ENCODE results near the gene PXDC1. TPM values are rescaled to one million over a fixed set of nuclear protein-coding genes. Genes with fewer than 3 reads are reported as not detected.

Gene PXDC1
- total RNA-seq, 1 donor from 2014 or later = 41.0 TPM

DNA sequence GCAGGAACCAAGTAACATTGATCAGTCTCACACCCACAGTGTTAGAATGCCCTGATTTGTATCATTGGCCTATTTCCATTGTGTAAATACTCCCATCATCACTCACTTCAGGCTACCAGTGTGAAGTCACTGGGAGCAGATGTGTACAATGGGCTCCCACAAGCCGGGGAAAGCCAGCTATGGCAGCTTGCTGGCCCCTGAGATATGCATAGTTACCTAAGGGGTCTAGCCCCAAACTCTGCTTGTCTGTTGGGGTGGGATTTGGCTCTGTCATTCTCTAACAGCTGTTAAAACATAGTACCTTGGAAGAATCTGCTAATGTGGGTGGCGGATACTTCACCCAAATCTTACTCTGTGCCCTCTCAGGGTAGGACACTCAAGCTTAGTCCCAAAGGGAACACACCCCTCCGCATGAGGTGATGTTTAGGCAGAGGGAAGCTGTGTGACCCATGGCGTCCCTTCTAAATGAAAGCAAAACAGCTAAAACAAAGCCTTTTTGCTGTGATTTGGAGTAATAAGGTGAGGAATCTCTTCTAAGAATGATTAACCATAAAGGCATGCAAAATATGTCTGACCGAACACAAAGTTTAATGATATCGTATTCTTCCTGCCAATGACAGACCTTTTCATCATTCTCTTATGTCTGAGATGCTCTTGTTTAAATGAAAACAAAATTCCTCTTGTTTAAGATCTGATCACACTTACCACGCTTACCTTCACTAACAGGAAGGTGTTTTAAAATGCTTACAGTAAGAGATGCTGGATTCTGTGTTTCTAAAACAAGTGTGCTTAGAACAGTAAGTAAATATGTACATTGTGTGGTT lies 45.9 kb upstream of the PXDC1 start:
- TF ChIP-seq, protein P1, sequence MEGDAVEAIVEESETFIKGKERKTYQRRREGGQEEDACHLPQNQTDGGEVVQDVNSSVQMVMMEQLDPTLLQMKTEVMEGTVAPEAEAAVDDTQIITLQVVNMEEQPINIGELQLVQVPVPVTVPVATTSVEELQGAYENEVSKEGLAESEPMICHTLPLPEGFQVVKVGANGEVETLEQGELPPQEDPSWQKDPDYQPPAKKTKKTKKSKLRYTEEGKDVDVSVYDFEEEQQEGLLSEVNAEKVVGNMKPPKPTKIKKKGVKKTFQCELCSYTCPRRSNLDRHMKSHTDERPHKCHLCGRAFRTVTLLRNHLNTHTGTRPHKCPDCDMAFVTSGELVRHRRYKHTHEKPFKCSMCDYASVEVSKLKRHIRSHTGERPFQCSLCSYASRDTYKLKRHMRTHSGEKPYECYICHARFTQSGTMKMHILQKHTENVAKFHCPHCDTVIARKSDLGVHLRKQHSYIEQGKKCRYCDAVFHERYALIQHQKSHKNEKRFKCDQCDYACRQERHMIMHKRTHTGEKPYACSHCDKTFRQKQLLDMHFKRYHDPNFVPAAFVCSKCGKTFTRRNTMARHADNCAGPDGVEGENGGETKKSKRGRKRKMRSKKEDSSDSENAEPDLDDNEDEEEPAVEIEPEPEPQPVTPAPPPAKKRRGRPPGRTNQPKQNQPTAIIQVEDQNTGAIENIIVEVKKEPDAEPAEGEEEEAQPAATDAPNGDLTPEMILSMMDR (IDR thresholded peaks at IDR 0.05; ENCODE audit: unreplicated experiment) = no peak
- H3K4me1 Mint-ChIP-seq (ENCODE audit: unreplicated experiment) = peaks cover 61% of the 10 kb centered on the region
- H3K9me3 Mint-ChIP-seq (ENCODE audit: unreplicated experiment) = no peaks in the 10 kb centered on the region
- no peaks in the 10 kb centered on the region for H3K27me3 Mint-ChIP-seq (ENCODE audit: unreplicated experiment)
- H3K36me3 Mint-ChIP-seq (ENCODE audit: low read depth, unreplicated experiment) = no peaks in the 10 kb centered on the region
- H3K27ac Mint-ChIP-seq (ENCODE audit: unreplicated experiment) = peak overlapping the region; percentile 97
- no peak overlapping the region for H3K4me3 Mint-ChIP-seq (ENCODE audit: unreplicated experiment)
- DNase-seq (ENCODE audit: low spot score) = no peak

DNA sequence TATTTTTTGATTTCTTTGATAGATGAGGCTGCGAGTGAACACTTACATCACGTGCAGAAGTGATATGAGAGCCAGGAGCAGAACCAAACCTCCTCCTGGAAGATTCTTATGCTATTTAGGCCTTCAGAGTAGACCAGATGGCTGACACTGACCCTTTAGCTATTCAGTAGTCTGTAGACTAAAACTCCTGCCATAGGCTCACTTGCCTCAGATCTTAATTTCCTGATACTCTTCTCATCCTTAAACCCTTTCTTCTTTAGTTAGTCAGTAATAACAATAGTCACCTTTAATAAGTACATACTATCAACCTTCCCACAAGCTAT lies 45.2 kb upstream of the PXDC1 start:
- TF ChIP-seq, protein P1 (IDR thresholded peaks at IDR 0.05; ENCODE audit: unreplicated experiment) = no peak
- Mint-ChIP-seq H3K4me1 (ENCODE audit: unreplicated experiment) (peaks cover 65% of the 10 kb centered on the region), H3K27me3 (ENCODE audit: unreplicated experiment) (no peaks in the 10 kb centered on the region), H3K9me3 (ENCODE audit: unreplicated experiment) (no peaks in the 10 kb centered on the region), H3K4me3 (ENCODE audit: unreplicated experiment) (no peak overlapping the region), H3K36me3 (ENCODE audit: low read depth, unreplicated experiment) (no peaks in the 10 kb centered on the region), H3K27ac (ENCODE audit: unreplicated experiment) (peak overlapping the region; percentile 97)
- no peak for DNase-seq (ENCODE audit: low spot score)

DNA sequence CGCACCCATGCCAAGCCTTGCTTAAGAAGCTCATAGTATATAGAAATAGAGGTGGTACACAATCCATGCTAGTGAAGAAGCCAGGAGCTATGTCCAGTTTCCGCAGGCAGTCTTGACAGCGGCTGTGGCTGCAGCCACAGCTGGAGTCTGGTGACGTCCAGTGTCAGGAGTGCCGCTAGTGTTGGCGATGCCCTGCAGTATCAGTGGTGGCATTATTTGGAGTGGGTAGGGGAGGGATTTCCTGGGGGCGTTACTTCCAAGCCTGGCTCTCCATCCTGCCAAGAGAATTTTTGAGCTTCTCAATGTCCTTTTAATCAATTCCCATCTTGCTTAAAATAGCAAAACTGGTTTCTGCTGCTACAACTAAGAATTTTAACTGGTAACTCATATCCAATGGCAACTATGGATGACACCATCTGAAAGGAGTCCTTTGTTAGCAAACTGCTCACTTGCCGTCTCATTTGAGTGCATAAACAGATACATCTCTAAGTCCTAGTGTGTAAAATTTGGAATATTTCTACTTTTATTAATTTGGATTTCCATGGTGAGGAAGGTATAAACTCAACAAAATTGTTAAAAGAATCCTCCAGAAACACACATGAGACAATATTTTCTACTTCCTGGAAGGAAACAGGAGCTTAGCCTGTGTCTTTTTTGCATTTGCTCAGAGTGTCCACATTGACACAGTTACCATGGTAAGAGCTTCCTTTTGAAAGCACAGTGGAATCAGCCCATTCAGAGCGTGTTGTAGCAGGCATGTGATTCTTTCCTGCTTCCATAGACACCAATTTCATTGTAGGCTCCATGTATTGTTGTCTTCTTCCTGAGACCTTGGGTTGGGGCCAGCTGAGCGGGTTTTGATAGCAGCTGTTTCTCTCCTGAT lies 44.6 kb upstream of the PXDC1 start:
- TF ChIP-seq, protein P1 (IDR thresholded peaks at IDR 0.05; ENCODE audit: unreplicated experiment) = no peak
- no peaks in the 10 kb centered on the region for H3K36me3 Mint-ChIP-seq (ENCODE audit: low read depth, unreplicated experiment)
- no peak overlapping the region for H3K4me3 Mint-ChIP-seq (ENCODE audit: unreplicated experiment)
- no peaks in the 10 kb centered on the region for H3K9me3 Mint-ChIP-seq (ENCODE audit: unreplicated experiment)
- peak; percentile 28 for DNase-seq (ENCODE audit: low spot score)
- H3K27me3 Mint-ChIP-seq (ENCODE audit: unreplicated experiment) = no peaks in the 10 kb centered on the region
- H3K4me1 Mint-ChIP-seq (ENCODE audit: unreplicated experiment) = peaks cover 62% of the 10 kb centered on the region
- peak overlapping the region; percentile 97 for H3K27ac Mint-ChIP-seq (ENCODE audit: unreplicated experiment)

DNA sequence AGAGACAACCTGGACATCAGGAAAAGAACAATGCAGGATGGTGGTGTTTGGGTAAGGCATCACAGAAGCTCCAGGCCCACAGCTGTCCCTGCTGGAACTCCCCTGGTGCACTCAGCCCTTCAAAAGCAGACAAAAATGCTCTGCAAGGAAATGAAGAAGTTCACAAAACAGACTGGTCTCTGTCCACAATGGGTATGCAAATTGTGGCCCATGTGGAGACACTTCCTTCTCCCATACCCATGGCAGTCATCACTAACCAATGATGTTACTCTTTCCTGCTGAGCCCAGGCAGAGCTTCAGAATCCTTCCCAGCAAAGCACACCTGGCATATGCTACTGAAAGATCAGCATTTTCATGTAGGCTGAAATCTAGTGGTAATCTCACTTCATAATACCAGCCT lies 42.6 kb upstream of the PXDC1 start:
- TF ChIP-seq, protein P1 (IDR thresholded peaks at IDR 0.05; ENCODE audit: unreplicated experiment) = no peak
- Mint-ChIP-seq H3K9me3 (ENCODE audit: unreplicated experiment) (no peaks in the 10 kb centered on the region), H3K27me3 (ENCODE audit: unreplicated experiment) (no peaks in the 10 kb centered on the region), H3K27ac (ENCODE audit: unreplicated experiment) (no peak overlapping the region), H3K4me3 (ENCODE audit: unreplicated experiment) (no peak overlapping the region), H3K36me3 (ENCODE audit: low read depth, unreplicated experiment) (no peaks in the 10 kb centered on the region), H3K4me1 (ENCODE audit: unreplicated experiment) (peaks cover 53% of the 10 kb centered on the region)
- DNase-seq (ENCODE audit: low spot score) = no peak

DNA sequence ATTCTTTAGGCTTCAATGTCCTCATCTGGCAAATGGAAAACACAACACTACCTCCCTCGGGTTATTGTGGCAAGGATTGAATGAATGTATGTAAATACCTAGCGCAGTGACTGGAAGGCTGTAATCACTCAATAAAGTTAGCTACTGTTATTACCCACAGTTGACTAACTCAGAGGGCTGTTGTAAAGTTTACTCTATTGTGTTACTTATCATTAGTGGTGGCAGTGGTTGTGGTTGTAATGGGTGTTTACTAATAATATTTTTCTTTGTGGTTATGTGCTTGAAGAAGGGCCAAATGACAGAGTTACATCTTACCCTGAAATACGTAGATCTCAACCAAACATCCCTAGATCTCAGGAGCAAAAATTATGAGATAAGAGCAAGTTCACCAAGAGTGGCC lies 42.0 kb upstream of the PXDC1 start:
- H3K4me1 Mint-ChIP-seq (ENCODE audit: unreplicated experiment) = peaks cover 51% of the 10 kb centered on the region
- H3K27ac Mint-ChIP-seq (ENCODE audit: unreplicated experiment) = no peak overlapping the region
- no peak overlapping the region for H3K4me3 Mint-ChIP-seq (ENCODE audit: unreplicated experiment)
- H3K9me3 Mint-ChIP-seq (ENCODE audit: unreplicated experiment) = no peaks in the 10 kb centered on the region
- TF ChIP-seq, protein P1 (IDR thresholded peaks at IDR 0.05; ENCODE audit: unreplicated experiment) = no peak
- H3K27me3 Mint-ChIP-seq (ENCODE audit: unreplicated experiment) = no peaks in the 10 kb centered on the region
- no peak for DNase-seq (ENCODE audit: low spot score)
- H3K36me3 Mint-ChIP-seq (ENCODE audit: low read depth, unreplicated experiment) = no peaks in the 10 kb centered on the region
